PFSK-1 (cell line): ENCODE measurements around the gene PXN.

ENCODE experiments used
- FOXP2 ChIP-seq: optimal IDR thresholded peaks from 2 replicates; pipeline ENCODE3; 2011; ENCODE audit warnings: borderline replicate concordance, control low read depth, inconsistent platforms; ENCODE audit not compliant: insufficient read depth; ENCODE audit errors: extremely low read length, extremely low read depth
- POLR2AphosphoS5 ChIP-seq: IDR thresholded peaks from 2 replicates; pipeline ENCODE4 v1.6.1; 2012; ENCODE audit warnings: low read depth, mild to moderate bottlenecking, control low read depth, low read length, moderate library complexity
- SIN3A ChIP-seq: IDR thresholded peaks from 2 replicates; pipeline ENCODE4 v1.6.1; 2012; ENCODE audit warnings: mild to moderate bottlenecking, low read length, moderate library complexity, borderline replicate concordance; ENCODE audit not compliant: insufficient read depth
- TAF1 ChIP-seq: IDR thresholded peaks from 2 replicates; pipeline ENCODE4 v1.6.1; 2012; ENCODE audit warnings: low read length, control low read depth, borderline replicate concordance; ENCODE audit not compliant: insufficient read depth
- TF ChIP-seq, protein P1 (sequence below), 2 experiments: IDR thresholded peaks; 2 replicates each; pipeline versions ENCODE4 v1.6.1 to v1.8.0; 2011 to 2012; ENCODE audit warnings: low read depth in 2 of 2, low read length in 2 of 2, control low read depth in 1 of 2, inconsistent platforms in 1 of 2, mild to moderate bottlenecking in 1 of 2, moderate library complexity in 1 of 2; ENCODE audit not compliant: insufficient read depth in 1 of 2

PXN gene

DNA sequence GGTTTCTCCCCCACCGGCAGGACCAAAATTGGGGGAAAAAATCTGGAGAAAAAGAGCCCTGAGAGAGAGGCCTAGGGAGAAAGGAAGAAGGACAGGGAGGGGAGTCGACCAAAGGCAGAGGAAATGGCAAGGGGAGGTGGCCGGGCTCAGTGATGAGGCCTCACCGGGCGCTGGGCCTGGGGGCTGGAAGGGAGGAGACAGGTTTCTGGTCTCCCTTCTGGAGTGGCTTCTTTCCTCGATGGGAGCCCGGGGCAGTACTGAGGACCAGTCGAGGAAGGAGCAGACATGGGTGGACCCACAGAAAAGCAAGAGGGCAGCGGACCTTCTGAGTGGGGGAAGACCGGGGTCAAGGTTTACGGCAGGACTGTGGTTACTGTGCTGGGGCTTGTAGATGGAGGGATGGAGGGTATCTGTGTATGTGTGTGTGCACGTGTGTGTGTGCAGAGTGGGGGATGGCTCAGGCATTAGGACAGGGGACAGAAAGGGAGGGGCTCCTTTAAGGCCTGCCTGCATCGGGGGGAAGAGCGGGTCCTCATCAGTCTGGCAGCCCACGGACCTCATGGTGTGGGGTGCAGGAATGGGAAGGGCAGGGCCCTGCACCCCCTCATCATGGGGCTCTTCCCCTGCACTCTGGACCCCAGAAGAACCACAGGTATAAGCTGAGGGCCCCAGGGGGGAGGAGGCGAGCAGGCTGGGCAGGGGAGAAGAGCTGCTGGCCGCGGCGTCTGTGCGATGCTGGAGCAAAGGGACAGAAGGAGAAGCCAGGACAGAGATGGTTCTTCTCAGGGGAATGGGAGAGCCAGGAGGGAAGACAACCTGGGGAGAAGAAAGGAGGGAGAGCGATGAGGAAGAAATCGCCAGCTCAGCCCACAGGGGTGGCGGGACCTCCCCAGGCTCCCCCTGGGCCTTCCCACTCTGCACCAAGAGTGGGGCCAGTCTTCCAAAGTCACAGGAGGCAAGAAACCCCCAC, 49.5 kb downstream of the PXN start:
- TF ChIP-seq TAF1 (no peak), POLR2AphosphoS5 (no peak; the same call in 1 of the 2 replicates), SIN3A (no peak), FOXP2 (no peak)
- TF ChIP-seq, protein P1, sequence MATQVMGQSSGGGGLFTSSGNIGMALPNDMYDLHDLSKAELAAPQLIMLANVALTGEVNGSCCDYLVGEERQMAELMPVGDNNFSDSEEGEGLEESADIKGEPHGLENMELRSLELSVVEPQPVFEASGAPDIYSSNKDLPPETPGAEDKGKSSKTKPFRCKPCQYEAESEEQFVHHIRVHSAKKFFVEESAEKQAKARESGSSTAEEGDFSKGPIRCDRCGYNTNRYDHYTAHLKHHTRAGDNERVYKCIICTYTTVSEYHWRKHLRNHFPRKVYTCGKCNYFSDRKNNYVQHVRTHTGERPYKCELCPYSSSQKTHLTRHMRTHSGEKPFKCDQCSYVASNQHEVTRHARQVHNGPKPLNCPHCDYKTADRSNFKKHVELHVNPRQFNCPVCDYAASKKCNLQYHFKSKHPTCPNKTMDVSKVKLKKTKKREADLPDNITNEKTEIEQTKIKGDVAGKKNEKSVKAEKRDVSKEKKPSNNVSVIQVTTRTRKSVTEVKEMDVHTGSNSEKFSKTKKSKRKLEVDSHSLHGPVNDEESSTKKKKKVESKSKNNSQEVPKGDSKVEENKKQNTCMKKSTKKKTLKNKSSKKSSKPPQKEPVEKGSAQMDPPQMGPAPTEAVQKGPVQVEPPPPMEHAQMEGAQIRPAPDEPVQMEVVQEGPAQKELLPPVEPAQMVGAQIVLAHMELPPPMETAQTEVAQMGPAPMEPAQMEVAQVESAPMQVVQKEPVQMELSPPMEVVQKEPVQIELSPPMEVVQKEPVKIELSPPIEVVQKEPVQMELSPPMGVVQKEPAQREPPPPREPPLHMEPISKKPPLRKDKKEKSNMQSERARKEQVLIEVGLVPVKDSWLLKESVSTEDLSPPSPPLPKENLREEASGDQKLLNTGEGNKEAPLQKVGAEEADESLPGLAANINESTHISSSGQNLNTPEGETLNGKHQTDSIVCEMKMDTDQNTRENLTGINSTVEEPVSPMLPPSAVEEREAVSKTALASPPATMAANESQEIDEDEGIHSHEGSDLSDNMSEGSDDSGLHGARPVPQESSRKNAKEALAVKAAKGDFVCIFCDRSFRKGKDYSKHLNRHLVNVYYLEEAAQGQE (IDR thresholded peaks at IDR 0.05; ENCODE audit: insufficient read depth in 1 of 2, low read depth in 2 of 2, low read length in 2 of 2): no peak

DNA sequence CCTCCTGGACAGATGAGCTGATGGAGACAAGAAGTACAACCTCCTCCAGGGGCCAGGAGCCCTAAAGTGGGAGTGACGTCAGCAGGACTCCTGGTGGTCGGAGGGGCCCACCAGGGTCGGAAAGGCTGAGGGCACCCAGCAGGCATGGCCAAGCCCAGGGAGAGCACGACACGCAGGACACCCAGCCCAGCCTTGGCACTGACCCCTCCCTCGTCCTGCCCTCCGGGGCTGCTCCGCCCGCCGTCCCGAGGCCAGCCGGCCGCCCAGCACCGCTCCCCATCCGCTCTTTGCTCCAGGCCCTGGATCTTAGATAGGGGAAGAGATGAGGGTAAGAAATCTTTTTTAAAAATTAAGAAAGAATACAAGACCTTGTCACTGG, 50.2 kb downstream of the PXN start:
- TF ChIP-seq POLR2AphosphoS5 (no peak), FOXP2 (no peak), SIN3A (no peak), TAF1 (no peak)
- TF ChIP-seq, protein P1 (IDR thresholded peaks at IDR 0.05; ENCODE audit: insufficient read depth in 1 of 2, low read depth in 2 of 2, low read length in 2 of 2): no peak

DNA sequence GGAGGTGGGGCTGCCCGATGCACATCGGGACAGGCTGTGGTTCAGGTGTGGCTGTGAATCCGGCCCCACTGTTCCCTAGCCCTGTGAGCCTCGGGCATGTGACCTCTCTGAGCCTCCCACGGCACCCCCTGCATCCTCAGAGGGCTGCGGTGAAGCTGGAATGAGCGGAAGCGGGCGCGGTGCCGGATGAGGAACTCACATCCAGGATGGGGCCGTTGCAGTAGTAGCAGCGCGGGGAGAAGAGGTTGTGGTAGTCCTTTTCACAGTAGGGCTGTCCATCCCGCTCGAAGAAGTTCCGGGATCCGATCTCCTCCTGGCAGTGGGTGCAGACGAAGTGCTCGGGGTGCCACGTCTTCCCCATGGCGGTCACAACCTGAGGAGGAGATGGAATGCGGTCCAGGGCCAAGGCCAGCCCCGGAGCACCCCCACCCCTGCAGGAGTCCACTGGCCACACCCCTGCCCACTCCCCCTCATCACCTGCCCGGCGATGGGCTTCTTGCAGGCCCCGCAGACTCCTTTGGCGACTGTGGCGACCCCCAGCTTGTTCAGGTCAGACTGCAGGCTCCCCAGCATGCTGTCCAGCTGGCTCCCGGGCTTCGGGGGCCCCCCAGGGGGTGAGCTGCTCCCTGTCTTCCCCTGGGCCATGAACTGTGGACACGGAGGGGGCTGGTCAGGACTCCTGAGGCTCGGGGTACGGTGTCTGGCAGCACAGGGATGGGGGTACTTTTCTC, 50.7 kb downstream of the PXN start:
- TF ChIP-seq TAF1 (no peak), POLR2AphosphoS5 (no peak), SIN3A (no peak), FOXP2 (no peak)
- TF ChIP-seq, protein P1 (IDR thresholded peaks at IDR 0.05; ENCODE audit: insufficient read depth in 1 of 2, low read depth in 2 of 2, low read length in 2 of 2): no peak

GRCh38 chr12:120213758-120214157, 51.8 kb downstream of the PXN start:
- TF ChIP-seq TAF1: no peak
- TF ChIP-seq, protein P1 (IDR thresholded peaks at IDR 0.05; ENCODE audit: insufficient read depth in 1 of 2, low read depth in 2 of 2, low read length in 2 of 2): no peak
- no peak for TF ChIP-seq POLR2AphosphoS5
- TF ChIP-seq FOXP2: no peak
- TF ChIP-seq SIN3A: no peak
